Hematopoietic multipotent progenitor cell treated with erythropoietin and hydrocortisone succinate and interleukin-3 and kit ligand, for 8 days (in vitro differentiated cells): ENCODE results near the gene NTMT1.
A peak's percentile ranks its signal among the peaks of the same experiment; 100 is the strongest.
"Not testable (repeated sequence)": the region's sequence is repeated elsewhere in the genome, so short reads cannot be mapped to it uniquely, and the experiment has no call there.

Experiments
- DNase-seq: peaks from one replicate; pipeline ENCODE4 v3.0.0-alpha.2; 2015

NTMT1 gene

GRCh38 chr9:129615407-129616285 is 10.3 kb upstream of the NTMT1 start:
- no peak for DNase-seq

GRCh38 chr9:129617167-129617566 is 8.8 kb upstream of the NTMT1 start:
- no peak for DNase-seq

- no peak for DNase-seq
Observed at GRCh38 chr9:129619787-129620668, 5.9 kb upstream of the NTMT1 start.

- no peak for DNase-seq
Observed at GRCh38 chr9:129620669-129621295, 5.2 kb upstream of the NTMT1 start, which contains the start of gene C9orf50. TSS of gene C9orf50 (minus strand) at chr9:129621101. CDS start at chr9:129620574, 527 bp downstream.

GRCh38 chr9:129623331-129623730 is 2.6 kb upstream of the NTMT1 start:
- no peak for DNase-seq

GRCh38 chr9:129624168-129624759 is 1.7 kb upstream of the NTMT1 start:
- peak; percentile 67 for DNase-seq

GRCh38 chr9:129624947-129625346 is 1.0 kb upstream of the NTMT1 start:
- peak; percentile 39 for DNase-seq

GRCh38 chr9:129626625-129627284 is 792 bp downstream of the NTMT1 start:
- peak; percentile 50 for DNase-seq

GRCh38 chr9:129627556-129628440 is 1.8 kb downstream of the NTMT1 start:
- DNase-seq: no peak

GRCh38 chr9:129628709-129629108 is 2.7 kb downstream of the NTMT1 start:
- no peak for DNase-seq

GRCh38 chr9:129629251-129629820 is 3.4 kb downstream of the NTMT1 start:
- DNase-seq: no peak

GRCh38 chr9:129630967-129631673 is 5.2 kb downstream of the NTMT1 start:
- DNase-seq: no peak

GRCh38 chr9:129631674-129632129 is 5.7 kb downstream of the NTMT1 start:
- DNase-seq: no peak

GRCh38 chr9:129632460-129632859 is 6.5 kb downstream of the NTMT1 start:
- DNase-seq: no peak

GRCh38 chr9:129633207-129633606 is 7.2 kb downstream of the NTMT1 start:
- DNase-seq: no peak

- DNase-seq: no peak
Observed at GRCh38 chr9:129633848-129634247, 7.9 kb downstream of the NTMT1 start.

- no peak for DNase-seq
Observed at GRCh38 chr9:129635099-129636065, 9.4 kb downstream of the NTMT1 start.

GRCh38 chr9:129636343-129636742 is 10.4 kb downstream of the NTMT1 start:
- not testable (repeated sequence) for DNase-seq

GRCh38 chr9:129637102-129637501 is 11.1 kb downstream of the NTMT1 start:
- DNase-seq: peak; percentile 9
